HG03139 (cell line): Measurements from ENCODE around the gene VAV1.
"Not testable (repeated sequence)": the region's sequence is repeated elsewhere in the genome, so short reads cannot be mapped to it uniquely, and the experiment has no call there.

Experiments used
- ATAC-seq: cut with Tn5 transposase; IDR thresholded peaks from one replicate; pipeline ENCODE4 v1.9.1; 2021; ENCODE audit not compliant: unreplicated experiment

The VAV1 gene

DNA sequence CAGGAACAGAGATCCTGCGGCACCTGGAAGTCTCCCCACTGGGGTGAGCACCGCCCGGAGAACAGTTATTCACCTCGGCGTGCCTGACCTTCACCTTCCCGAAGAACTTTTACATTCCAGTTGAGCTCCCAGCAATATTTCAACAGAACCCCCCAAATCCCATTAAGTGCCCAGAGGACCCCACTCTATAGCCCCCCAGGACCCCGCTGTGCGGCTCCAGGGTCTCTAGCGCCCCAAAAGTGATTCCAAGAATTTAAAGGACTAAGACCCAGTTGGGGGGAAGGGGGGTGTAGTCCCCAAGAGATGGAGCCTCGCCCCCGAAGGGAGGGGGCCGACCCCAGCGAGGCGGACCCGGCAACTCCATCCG lies 35.6 kb upstream of the VAV1 start:
- ATAC-seq: no peak

DNA sequence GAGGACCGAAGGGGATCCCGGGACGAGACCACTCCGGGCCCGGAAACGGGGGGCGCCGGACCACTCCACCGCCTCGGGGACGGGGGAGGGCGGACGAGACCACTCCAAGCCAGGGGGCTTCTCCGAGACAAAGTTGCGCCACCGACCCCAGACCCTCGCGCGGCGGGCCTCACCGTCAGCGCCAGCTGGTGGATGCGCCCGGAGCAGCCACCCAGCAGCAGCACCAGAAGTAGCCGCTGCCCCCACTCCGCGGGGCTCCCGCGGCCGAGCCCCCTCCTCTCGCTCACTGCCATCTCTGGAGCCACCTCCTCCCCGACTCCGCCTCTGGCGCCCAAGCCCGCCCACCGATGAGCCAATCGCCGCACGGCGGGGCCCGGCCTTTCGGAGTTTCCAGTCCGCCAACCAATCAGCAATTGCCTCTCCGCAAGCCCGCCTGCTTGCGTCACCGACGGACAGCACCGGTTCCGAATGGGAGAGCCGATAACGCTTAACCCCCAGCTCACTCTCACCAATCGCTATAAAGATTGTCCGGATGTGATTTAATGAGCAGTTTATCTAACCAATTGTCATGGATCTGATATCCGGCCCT lies 35.1 kb upstream of the VAV1 start, which contains the start of gene GPR108:
Gene GPR108, minus strand, starts transcription at position 297 of the 589 bp plus-strand sequence. Its CDS starts 4 bp downstream, at position 293.
- peak; percentile 51 for ATAC-seq

- ATAC-seq: no peak
These were observed 34.4 kb upstream of the VAV1 start for GRCh38 chr19:6737873-6738786.

DNA sequence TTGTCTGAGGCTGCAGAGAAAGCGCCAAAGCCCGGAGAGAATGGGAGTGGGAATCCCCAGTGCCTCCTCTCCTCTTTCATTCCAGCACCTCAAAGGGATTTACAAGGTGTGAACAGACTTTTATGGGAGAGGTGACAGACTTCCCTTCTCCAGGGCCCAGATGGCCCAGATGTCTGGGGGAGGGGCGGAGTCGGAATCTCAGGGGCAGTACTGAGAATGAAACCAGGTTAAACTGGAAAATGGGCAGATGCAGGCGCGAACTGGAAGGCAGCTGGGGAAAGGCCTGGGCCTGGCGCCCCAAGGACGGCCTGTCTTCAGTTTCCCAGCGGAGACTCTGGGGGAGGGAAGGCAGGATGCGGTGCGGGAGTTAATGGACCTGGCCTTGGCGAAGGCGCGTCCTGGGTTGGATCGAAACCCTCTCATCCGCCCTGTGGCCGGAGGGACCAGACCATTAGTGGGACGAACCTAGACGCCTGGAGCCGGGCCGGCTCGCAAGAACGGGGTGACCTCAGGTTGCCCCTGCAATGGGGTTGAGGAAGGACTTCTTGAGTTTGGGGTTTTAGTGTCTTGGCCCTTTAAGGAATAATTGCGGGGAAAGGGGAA lies 33.6 kb upstream of the VAV1 start:
- ATAC-seq: no peak

DNA sequence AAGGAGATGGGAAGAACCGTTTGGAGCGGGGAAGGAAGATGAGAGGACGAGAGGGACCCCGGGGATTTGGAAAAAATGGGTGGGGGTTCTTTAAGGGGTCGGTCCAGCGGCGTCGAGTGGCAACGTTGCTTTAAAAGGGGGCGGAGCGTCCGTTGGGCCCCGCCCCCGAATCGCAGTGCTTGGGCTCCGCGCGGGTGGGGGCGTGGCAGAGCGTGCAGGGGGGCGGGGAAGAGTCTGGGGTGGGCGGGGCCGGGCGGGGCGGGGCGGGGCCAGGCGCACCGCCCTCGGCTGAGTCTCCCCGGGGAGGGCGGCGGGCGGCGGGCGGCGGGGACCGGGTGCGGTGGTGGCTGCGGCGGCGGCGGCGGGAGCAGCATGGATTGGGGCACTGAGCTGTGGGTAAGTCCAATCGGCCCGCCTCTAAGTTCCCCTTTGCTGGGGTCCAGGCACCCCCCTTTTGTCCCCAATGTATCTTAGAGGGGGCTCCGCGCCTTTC lies 33.1 kb upstream of the VAV1 start, which contains the start of gene TRIP10:
Gene TRIP10, plus strand, starts transcription at position 291 of the 493 bp plus-strand sequence. Its CDS starts 82 bp downstream, at position 373.
- no peak for ATAC-seq

DNA sequence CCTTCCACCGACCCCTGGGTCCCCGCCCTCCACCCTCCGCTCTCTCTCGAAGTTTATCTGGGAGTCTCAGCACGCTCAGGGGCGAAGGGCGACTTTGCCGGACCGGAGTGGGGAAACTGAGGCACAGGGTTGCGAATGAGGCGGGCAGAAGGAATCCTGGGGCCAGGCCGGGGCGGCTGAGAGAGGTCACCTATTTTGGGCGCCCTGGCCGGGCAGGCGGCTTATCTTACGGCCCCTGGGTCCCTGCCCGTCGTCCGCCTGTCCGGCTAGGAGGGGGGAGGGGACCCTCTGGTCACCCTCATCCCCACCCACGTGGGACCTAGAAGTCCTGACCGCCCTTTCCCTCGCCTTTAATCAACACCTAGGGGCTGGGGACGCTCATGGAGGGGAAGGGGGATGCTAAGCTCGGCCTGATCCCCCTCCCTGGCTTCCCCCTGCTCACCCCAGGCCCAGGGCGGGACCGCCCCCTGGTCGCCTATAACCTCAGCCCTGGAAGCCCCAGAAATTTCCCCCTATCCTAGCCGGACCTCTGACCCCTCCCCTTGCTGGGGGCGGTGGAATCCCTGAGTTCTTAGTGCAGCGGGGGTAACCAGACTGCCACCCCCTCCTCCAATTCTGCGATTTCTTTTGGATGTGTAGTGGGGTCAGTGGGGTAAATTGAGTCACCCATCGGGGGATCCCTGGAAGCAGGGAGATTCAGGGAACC lies 32.5 kb upstream of the VAV1 start:
- ATAC-seq: no peak

- ATAC-seq: no peak
These were observed 31.7 kb upstream of the VAV1 start for GRCh38 chr19:6740589-6741343.

GRCh38 chr19:6743066-6743465 lies 29.4 kb upstream of the VAV1 start:
- ATAC-seq: no peak

- no peak for ATAC-seq
These were observed 28.7 kb upstream of the VAV1 start for GRCh38 chr19:6743714-6744380.

GRCh38 chr19:6744381-6745301 lies 27.9 kb upstream of the VAV1 start:
- no peak for ATAC-seq

- no peak for ATAC-seq
These were observed 26.5 kb upstream of the VAV1 start for GRCh38 chr19:6745965-6746364.

GRCh38 chr19:6748543-6748942 lies 24.0 kb upstream of the VAV1 start:
- ATAC-seq: not testable (repeated sequence)

- no peak for ATAC-seq
These were observed 22.4 kb upstream of the VAV1 start for GRCh38 chr19:6750062-6750461.

GRCh38 chr19:6751189-6751588 lies 21.3 kb upstream of the VAV1 start:
- ATAC-seq: no peak

DNA sequence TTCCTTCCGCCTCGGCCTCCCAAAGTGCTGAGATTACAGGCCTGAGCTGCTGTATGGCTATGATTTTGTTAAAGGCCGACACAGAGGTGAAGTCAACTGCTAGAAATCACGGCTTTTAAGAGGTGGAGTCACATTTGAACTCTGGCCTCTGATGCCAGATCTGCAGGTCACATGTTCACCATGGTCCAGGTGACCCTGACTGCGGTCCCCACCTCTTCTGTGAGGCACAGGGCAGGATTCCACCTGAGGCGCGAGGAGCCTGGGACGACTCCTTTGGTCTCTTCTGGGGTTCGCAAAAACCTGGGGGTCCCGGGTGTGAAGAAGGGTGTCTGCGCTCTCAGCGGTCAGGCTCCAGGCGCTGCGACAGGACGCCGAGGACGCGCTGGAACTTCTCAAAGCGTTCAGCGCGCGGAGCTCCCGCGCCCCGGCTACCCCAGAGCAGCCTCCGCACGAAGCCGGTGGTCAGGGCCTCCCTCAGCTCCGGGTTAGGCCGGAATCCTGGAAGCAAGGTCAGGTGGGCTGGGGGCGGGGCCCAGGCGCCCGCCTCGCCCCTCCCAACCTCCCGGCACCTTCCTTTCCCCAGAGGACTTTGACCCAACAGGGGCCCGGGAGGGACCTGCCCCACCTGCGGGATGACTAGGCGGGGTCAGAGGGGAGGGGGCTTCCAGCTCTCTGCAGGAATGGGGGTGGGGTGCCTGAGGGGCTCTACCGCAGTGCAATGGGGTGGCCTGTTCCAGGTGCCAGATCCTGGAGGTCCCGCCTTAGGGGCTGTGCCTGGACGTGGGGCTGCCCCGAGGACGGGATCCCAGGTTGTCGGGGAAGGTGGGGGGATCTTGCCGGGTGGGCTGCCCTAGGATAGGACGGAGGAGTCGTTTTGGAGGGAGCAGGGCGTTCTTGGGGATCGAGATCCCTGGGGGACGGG lies 20.0 kb upstream of the VAV1 start:
- ATAC-seq: no peak

DNA sequence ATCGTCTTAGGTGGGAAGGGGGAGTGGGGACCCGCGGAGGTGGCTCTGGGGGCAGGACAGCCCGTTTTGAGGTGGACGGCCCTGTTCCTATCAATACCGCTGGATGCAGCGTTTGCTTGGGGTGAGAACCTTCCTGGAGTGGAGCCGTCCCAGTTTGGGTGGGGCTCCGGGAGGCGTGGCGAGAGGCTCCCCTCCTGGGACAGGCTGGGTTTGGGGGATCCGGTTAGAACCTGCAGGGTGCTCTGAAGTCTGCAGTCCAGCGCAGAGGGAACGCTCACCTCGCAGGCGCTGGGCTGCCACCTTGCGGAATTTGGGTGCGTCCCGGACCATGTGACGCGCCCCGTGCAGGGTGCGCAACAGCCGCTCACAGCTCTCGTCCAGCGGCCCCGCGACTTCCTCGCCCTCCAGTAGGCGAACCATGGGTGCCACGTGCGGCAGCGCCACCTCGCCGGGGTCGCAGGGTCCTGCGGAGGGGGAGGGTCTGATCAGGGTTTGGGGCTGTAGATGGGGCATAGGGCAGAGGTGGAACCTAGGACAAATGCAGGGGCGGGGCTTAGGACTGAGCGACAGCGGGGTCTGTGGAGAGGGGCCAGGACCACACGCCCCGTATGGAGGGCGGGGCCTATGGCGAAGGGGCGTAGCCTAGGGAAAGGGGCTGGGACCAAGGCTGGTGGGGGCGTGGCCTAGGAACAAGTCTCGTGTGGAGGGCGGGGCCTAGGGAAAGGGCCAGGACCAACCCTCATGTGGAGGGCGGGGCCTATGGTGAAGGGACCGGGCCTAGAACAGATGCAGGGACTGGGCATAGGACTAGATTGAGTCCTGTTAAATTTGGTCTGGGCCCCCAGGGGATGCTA lies 19.1 kb upstream of the VAV1 start:
- peak; percentile 72 for ATAC-seq

DNA sequence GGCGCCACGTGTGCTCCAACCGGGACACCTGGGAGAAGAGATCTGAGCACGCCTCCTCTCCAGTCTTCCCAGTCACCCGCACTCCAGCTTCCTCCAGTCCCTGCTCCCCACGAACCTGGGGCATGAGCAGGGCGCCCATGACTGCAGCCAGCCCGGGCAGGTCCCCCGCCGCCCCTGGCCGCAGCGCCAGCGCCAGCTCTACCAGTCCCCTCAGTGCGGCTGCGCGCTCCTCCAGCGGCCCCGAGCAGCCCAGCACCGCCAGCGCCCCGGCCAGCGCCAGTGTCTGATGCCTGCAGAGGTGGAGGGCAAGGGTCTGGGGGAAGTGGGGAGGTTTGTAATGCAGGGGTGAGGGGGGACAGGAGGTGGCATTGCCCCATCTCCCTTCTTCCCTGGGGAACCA lies 18.4 kb upstream of the VAV1 start:
- ATAC-seq: no peak
